Renal cortex interstitium (tissue), 15 donors: ENCODE data around the gene CFAP300. TPM values are rescaled to one million over a fixed set of nuclear protein-coding genes. Genes with fewer than 3 reads are reported as not detected.

Source experiments
- DNase-seq, 11 donors: peaks; one replicate each; pipeline ENCODE4 v3.0.0-alpha.2; 2013; ENCODE audit warnings: low read depth in 9 of 11, low spot score in 4 of 11; ENCODE audit errors: extremely low read depth in 1 of 11
- long read RNA-seq, 16 experiments: transcript quantifications; one replicate each; lab custom pipeline, GENCODE V29; 2026
- polyA plus RNA-seq, 3 donors: library from polyadenylated mRNA; unstranded; fragments of 120-200 nt; gene quantifications; one replicate each; pipeline ENCODE4 v1.2.1, GENCODE V29; 2013; ENCODE audit not compliant: insufficient read length in 3 of 3

Gene CFAP300
- 1 to 10 TPM; 4.6 to 6.5 (median 6.0) TPM for polyA plus RNA-seq
- long read RNA-seq, donor 1, result 0 reads
- long read RNA-seq, donor 2, partial matches to known transcripts, result 0 of 1 reads
- long read RNA-seq, donor 2, other reads (novel, unspliced or antisense), result 0 of 1 reads
- long read RNA-seq, donor 3, partial matches to known transcripts, result 0 of 6 reads
- long read RNA-seq, donor 3, other reads (novel, unspliced or antisense), result 0 of 6 reads
- long read RNA-seq, donor 4, partial matches to known transcripts, result 0 of 1 reads
- long read RNA-seq, donor 4, other reads (novel, unspliced or antisense), result 0 of 1 reads
- long read RNA-seq, donor 5, result 0 reads
- long read RNA-seq, donor 6, partial matches to known transcripts, result 0 of 2 reads
- long read RNA-seq, donor 6, other reads (novel, unspliced or antisense), result 0 of 2 reads
- long read RNA-seq, donor 7, partial matches to known transcripts, result 0 of 2 reads
- long read RNA-seq, donor 7, other reads (novel, unspliced or antisense), result 0 of 2 reads
- long read RNA-seq, donor 8, partial matches to known transcripts, result 0 of 4 reads
- long read RNA-seq, donor 8, other reads (novel, unspliced or antisense), result 0 of 4 reads
- long read RNA-seq, donor 9, partial matches to known transcripts, result 0 of 2 reads
- long read RNA-seq, donor 9, other reads (novel, unspliced or antisense), result 0 of 2 reads
- long read RNA-seq, donor 10, partial matches to known transcripts, result 0 of 1 reads
- long read RNA-seq, donor 10, other reads (novel, unspliced or antisense), result 0 of 1 reads
- long read RNA-seq, donor 11, partial matches to known transcripts, result 0 of 1 reads
- long read RNA-seq, donor 11, other reads (novel, unspliced or antisense), result 0 of 1 reads
- long read RNA-seq, donor 12, result 0 reads
- long read RNA-seq, donor 13, result 0 reads
- long read RNA-seq, donor 14, partial matches to known transcripts, result 0 of 1 reads
- long read RNA-seq, donor 14, other reads (novel, unspliced or antisense), result 0 of 1 reads
- long read RNA-seq, donor 15, result 0 reads
- long read RNA-seq, donor 16, partial matches to known transcripts, result 0 of 2 reads
- long read RNA-seq, donor 16, other reads (novel, unspliced or antisense), result 0 of 2 reads

DNA sequence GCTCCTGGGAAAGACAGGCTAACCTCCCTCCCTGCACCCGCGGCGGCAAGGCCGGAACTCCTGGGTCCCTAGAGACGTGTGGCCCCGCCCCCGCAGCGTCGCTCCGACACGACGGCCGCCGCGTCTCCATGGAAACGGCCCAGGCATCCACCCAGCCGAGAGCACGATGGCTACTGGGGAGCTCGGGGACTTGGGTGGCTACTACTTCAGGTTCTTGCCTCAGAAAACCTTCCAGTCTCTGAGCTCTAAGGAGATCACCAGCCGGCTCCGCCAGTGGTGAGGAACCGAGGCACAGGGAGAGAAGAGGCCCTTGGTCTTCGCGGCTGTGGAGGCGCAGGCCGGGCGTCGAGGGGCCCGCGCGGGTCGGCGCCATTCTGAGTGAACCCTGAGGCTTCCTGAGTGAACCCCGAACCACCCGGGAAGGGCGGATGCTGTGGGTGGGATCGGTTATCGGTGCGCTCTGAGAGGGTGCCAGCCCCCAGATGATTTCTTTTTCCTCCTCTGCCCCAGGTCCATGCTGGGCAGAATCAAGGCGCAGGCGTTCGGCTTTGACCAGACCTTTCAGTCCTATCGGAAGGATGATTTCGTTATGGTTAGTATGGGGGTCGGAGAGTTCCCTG is at the start of gene CFAP300:
TSS of gene CFAP300 (plus strand) at position 133 of the 620 bp plus-strand sequence. CDS start at position 167, 34 bp downstream.
- DNase-seq, result peak; percentile 31 to 72 (median 59)

DNA sequence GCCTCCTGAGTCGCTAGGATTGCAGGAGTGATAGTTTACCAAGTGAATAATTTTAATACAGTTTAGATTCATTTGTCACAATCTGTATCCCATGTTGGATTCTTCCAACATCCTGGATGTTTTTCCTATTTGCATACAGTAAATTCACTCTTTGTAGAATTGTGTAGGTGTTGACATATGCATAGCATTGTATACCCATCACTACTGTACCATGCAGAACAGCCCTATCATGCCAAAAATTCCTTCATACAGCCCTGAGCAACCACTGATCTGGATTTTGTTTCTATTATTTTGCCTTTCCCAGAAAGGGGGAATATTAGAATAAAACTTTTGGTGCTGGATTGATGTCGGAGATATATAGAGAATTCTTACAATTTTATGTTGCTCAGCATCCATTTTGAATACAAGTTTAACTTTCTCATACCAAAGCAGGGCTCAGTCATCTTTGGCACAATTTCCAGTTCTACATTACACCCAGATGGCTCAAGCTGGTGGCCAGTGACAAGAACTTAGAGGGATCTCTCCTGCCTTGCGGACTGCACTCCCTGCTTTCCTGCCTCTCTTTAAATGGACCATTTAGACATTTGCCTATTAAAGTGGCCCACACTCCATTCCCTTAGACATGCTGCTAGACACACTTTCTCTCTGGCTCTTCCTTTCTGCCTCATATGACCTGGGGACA is 45.4 kb upstream of the CFAP300 start:
- DNase-seq, result no peak

DNA sequence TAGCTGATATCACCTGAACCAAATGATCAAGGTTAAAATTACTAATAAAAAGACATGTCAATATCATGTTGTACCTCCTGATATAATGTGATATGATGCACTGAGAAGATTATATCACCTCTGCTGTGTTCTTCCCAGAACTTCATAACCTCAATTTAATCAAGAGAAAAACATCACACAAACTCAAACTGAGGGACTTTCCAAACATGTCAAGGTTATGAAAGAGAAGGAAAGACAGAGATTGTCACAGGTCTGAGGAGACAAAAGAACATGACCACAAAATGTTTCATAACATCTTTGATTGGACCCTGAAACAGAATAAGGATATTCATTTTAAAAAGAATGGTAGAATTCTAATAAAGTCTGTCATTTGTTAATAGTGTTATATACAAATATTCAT is 43.0 kb upstream of the CFAP300 start:
- DNase-seq, result no peak

DNA sequence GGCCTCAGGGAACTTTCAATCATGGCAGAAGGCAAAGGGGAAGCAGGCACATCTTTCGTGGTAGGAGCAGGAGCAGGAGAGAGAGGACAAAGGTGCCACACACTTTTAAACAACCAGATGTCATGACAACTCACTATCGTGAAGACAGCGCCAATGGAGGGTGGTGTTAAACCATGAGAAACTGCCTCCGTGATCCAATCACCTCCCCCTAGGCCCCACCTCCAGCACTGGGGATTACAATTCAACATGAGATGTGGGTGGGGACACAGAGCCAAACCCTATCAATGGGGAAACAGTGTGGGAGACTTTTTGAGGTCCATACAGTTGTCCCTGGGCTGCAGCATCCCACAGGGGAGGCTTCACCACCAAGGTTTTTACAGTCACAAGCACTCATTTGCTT is 41.9 kb upstream of the CFAP300 start:
- DNase-seq, result no peak

DNA sequence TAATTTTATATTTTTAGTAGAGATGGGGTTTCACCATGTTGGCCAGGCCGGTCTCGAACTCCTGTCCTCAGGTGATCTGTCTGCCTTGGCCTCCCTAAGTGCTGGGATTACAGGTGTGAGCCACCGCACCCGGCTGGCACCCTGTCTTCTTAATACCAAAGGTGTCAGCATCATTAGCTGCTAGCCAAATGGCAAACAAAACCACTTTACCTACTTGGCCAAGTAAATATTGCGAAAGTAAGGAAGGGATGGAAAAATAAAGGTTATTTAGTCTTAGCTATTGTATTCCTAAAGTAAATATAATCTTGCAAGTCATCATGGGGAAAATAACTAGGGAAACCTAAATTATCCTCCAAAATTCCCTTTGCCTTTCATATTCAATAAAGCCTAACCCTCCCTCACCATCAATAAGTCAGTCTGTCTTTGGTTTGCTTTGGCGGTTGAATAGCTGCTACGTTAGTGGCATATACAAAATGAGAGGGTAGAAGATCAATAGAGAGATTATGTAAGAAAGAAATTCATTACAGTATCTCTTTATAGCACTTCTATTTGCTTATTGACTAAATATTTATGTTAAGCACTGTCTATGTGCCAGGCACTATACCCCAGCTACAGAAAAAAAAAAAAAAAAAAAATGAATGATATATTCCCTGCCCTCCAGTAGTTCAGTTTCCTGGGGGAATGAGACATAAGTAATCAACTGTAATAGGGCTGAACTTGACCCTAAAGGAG is 40.2 kb upstream of the CFAP300 start:
- DNase-seq, result no peak

DNA sequence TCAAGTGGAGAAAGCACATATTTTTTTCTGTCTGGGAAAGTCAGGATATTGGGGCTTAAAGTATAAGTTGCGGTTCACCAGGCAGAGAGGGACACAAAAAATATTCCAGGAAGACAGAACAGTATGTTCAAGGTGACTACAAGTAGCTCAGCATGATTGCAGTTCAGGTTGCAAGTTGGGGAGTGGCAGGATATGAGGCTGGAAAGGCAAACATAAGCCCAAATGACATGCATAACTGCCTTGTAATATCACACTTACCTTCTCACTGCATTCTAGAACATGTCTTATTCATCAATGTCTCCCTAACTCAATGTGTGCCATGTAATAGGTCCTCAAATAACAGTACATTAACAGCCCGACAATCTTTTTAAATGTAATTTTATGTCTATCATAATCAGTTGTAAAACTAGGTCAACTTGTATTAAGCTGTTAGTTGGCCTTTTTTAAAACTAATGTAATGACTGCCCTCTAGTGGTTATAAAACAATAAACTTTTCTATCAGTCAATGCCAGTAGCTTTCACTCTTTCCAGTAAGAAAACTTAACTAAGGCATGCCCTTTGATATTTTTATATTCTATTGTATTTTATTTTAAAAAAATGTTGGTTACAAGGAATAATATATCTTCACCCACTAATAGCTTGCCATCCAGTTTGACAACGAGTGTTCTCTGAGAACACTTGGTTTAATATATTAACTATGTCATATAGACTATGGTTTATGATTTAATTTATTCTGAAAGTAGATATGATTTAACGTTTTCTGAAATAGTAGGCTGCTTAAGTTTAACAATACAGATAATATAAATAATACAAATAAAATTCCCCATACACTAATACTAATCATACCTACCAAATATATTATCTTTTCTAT is 39.4 kb upstream of the CFAP300 start:
- peak in 8 of 11 donors; percentile 6 to 49 (median 22) for DNase-seq

DNA sequence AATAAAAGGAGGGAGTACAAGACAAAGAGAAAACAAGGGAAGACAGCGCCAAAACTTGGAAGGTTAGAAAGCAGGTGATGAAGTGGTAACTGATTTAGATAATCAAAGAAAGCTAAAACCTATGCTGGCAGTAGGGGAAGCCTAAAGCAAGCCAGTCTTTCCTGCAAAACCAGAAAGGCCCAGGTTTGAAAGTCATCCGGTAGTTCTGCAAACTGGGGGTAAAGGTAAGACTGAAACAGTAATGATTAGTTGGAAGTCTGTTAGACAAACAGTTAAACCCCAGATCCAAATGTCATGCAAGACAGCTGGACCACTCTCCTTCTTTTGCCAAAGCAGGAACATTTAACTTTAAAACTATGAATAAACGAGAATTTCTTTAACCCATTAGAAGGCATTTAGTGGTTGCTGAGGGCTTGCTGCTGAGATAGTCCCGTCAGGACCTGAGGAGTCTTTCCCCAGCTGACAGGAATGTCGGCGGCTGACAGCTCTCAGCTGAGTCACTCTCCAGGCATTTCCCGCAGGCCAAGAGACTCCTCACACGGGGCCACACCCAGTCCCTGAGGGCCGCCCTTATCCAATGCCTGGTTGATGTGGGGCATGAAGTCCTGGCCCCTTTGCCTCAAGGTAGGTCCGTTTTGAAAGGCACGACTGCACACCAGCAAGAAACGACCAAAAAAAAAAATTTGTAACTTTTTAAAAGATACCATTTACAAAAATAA is 36.3 kb upstream of the CFAP300 start:
- peak in 4 of 11 donors; percentile 3 to 11 (median 8) for DNase-seq

DNA sequence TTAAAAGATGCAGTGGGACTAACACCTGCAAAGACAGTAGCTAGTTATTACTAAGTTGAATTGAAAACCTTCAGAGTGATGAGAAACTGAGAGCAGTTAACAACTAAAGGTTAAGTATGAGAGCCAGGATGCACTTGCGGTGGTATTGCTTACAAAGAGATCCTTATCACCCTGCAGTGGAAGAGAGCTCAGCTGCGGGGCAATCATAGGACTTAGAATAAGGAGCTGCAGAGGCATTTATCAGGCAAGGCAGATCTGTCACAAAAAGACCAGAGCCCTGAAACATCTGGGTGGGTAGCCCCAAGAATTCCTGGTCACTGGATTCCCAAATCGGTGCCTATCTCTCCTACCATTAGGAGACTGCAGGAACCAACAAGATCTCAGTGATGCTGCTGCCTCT is 34.3 kb upstream of the CFAP300 start:
- DNase-seq, result no peak

DNA sequence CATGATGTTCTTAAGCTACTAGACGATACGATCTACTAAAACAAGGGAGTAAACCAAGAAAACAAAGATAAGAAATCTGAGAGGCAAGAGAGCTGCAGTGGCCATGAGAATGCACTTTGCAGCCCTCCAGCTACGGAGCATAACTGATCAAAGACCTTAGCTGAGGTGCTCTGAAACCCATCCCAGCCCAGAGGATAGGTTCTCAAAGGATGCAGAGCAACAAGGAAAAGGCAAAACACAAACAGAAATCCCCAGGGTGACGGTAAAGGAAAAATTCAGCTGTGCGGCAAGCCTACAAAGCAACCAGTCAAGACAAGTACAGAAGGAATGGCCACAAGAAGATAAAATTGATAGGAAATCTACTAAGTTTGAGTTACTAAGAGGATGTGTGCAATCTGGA is 32.5 kb upstream of the CFAP300 start:
- no peak for DNase-seq

DNA sequence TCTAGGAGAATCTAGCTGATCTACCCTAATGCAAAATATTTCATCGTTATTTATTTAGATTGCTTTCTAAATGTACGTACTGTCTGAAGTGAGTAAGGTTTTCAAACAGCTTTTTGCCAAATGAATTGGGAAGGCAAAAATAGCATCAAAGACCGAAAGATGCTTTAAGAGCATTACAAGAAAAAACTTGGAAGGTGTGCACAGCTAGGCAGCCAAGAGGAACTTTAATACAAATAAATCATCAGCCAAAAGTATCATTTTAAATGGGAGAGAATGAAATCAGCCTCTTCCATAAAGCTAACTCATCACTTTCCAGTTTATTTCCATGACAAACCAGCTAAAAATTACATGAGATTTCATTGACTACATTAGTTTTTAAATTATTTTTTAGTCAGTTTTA is 30.2 kb upstream of the CFAP300 start:
- DNase-seq, result no peak

DNA sequence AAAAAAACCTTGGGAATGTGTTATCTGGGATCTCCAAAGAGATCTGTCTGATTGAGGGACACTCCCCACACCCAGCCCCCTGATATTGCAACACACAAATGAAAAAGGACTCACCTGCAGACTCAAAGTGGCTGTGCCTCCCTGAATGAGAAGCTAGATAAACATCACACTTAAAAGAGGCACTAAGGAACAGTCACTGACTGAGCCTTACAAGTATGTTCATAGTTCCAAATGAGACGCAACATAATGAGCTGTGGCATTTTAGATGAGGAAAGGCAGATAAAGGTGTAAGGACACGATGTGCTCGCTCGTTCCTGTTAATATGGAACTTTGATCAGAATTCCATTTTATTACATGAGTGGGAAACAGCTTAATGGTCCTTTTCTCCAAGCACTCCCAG is 21.0 kb upstream of the CFAP300 start:
- DNase-seq, result no peak

DNA sequence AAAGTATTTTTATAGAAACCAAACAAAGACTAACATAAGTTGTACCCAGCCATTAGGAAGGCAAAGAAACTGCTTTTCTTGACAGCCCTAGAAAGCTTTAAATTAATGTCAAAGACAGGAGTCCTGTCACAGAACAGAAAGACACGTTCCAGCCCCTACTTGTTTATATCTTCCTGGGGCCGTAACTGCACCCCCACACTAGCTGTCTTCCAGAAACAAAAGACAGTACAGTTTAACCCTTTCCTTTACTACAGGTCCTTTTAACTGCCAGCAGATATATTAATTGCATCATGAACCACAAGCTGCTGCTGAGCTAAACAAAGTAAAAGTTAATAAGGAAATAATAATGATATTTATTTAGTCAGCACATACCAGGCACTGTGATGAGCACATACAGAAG is 20.3 kb upstream of the CFAP300 start:
- DNase-seq, result no peak

DNA sequence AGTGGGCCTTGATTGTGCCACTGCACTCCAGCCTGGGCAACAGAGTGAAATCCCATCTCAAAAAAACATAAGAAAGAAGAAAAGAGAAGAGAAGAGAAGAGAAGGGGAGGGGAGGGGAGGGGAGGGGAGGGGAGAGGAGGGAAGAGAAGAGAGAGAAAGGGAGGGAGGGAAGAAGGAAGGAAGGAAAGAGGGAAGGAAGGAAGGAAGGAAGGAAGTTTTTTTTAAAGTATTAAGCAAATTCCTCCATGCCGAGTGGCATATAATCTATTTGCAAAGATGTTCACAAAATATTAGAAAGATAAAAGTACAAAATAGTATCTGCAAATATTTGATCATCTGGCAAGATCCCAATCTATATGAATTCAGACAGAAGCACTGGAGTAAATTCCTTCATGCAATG is 10.5 kb upstream of the CFAP300 start:
- DNase-seq, result no peak

DNA sequence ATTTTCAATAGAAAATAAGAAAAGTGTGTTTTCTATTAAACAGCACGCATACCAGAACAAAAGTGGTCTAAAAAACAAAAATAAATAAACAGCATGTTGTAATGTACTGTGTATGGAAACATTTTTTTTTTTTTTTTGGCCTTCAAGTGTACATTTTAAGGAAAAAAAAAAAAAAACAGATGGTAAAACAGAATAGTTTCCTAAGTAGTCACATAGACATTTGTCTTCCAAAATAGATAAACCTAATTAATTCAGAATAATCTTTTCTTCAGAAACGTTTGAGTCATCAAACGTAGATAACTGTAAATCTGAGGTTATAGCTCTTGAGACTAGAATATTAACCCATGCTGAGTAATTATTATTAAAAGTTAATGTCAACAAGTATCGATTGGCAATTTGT is 396 bp upstream of the CFAP300 start:
- DNase-seq, result no peak

DNA sequence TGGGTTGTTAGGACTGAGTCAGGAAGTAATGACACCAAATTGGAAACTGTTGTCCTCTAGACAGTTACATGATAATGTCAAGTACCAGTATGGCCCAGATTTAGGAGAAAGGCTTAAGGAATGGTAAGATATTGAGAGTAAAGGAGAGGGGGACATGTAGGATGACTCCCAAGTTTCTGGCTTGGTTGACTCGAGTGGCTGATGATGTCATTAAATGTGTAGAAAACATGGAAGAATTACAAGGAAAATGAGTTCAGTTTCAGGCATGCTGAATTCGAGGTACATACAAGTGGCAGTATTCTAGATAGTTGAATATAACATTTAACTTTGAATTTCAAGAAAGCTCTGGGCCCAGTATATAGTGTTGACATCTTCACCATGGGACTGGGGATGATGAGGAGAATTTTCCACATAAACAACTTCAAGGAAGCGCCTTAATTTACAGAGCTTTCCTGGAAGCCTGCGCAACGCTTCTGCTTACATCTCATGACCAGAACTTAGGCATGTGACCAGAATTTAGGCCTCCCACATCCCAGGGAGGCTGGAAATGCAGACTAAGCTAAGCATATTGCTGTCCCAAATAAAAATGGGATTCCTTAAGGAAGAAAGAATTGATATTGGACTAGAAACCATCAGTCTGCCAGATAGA is 3.8 kb downstream of the CFAP300 start:
- DNase-seq, result no peak

DNA sequence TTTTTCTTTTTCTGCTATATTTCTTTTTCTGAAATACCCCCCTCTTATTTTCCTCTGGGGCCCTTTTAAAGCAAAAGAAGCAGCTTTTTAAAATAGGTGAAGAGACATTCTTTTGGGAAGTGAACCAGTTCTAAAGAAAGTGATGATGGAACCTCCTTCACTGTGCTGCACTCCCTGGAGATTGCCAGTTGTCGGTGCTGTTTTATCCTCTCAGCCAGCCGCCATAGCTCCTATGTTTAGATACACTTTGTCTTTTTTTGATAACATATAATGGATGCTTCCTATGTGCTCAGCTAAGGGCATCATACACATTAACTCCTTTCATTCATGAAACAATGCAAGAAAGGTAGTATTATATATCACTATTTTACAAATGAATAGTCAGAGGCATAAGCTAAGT is 14.0 kb downstream of the CFAP300 start:
- DNase-seq, result no peak
